ENCODE results near the gene USP34.
"Not testable (repeated sequence)": the region's sequence is repeated elsewhere in the genome, so short reads cannot be mapped to it uniquely, and the experiment has no call there.

USP34 gene

GRCh38 chr2:61178603-61179545, 292.0 kb downstream of the USP34 start:
- no peak for DNase-seq

- peak; percentile 52 for DNase-seq
Observed at GRCh38 chr2:61177727-61178549, 292.9 kb downstream of the USP34 start.

- peak; percentile 96 for DNase-seq
Observed at GRCh38 chr2:61176755-61177726, 293.8 kb downstream of the USP34 start.

- DNase-seq = no peak
Observed at GRCh38 chr2:61175036-61175435, 295.9 kb downstream of the USP34 start.

GRCh38 chr2:61173116-61173515, 297.8 kb downstream of the USP34 start:
- DNase-seq = no peak

GRCh38 chr2:61172671-61173070, 298.2 kb downstream of the USP34 start:
- no peak for DNase-seq

GRCh38 chr2:61167579-61167978, 303.3 kb downstream of the USP34 start:
- no peak for DNase-seq

- DNase-seq = no peak
Observed at GRCh38 chr2:61165946-61166345, 304.9 kb downstream of the USP34 start.

GRCh38 chr2:61165082-61165481, 305.8 kb downstream of the USP34 start:
- not testable (repeated sequence) for DNase-seq

- DNase-seq = no peak
Observed at GRCh38 chr2:61162721-61163120, 308.2 kb downstream of the USP34 start.

- no peak for DNase-seq
Observed at GRCh38 chr2:61161888-61162287, 309.0 kb downstream of the USP34 start, which contains the start of gene C2orf74. C2orf74 (plus strand) TSS chr2:61162188; CDS start chr2:61162515, 327 bp downstream.

- no peak for DNase-seq
Observed at GRCh38 chr2:61158356-61158955, 312.4 kb downstream of the USP34 start.

GRCh38 chr2:61157371-61158003, 313.4 kb downstream of the USP34 start:
- no peak for DNase-seq

- no peak for DNase-seq
Observed at GRCh38 chr2:61151436-61151835, 319.5 kb downstream of the USP34 start.

- DNase-seq = no peak
Observed at GRCh38 chr2:61149074-61149473, 321.8 kb downstream of the USP34 start.

- DNase-seq = not testable (repeated sequence)
Observed at GRCh38 chr2:61148091-61148490, 322.8 kb downstream of the USP34 start.

- no peak for DNase-seq
Observed at GRCh38 chr2:61145990-61146389, 324.9 kb downstream of the USP34 start.

GRCh38 chr2:61144697-61145268, 326.1 kb downstream of the USP34 start:
- peak; percentile 89 for DNase-seq

GRCh38 chr2:61141151-61141550, 329.7 kb downstream of the USP34 start:
- DNase-seq = no peak

- DNase-seq = no peak
Observed at GRCh38 chr2:61138859-61139258, 332.0 kb downstream of the USP34 start.
